ENCODE results near the gene GTF3C4. TPM values are rescaled to one million over a fixed set of nuclear protein-coding genes. Genes with fewer than 3 reads are reported as not detected.

The GTF3C4 gene, protein sequence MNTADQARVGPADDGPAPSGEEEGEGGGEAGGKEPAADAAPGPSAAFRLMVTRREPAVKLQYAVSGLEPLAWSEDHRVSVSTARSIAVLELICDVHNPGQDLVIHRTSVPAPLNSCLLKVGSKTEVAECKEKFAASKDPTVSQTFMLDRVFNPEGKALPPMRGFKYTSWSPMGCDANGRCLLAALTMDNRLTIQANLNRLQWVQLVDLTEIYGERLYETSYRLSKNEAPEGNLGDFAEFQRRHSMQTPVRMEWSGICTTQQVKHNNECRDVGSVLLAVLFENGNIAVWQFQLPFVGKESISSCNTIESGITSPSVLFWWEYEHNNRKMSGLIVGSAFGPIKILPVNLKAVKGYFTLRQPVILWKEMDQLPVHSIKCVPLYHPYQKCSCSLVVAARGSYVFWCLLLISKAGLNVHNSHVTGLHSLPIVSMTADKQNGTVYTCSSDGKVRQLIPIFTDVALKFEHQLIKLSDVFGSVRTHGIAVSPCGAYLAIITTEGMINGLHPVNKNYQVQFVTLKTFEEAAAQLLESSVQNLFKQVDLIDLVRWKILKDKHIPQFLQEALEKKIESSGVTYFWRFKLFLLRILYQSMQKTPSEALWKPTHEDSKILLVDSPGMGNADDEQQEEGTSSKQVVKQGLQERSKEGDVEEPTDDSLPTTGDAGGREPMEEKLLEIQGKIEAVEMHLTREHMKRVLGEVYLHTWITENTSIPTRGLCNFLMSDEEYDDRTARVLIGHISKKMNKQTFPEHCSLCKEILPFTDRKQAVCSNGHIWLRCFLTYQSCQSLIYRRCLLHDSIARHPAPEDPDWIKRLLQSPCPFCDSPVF
- 6.0 and 8.6 TPM in 2 replicates for total RNA-seq (ENCODE audit: low replicate concordance)

DNA sequence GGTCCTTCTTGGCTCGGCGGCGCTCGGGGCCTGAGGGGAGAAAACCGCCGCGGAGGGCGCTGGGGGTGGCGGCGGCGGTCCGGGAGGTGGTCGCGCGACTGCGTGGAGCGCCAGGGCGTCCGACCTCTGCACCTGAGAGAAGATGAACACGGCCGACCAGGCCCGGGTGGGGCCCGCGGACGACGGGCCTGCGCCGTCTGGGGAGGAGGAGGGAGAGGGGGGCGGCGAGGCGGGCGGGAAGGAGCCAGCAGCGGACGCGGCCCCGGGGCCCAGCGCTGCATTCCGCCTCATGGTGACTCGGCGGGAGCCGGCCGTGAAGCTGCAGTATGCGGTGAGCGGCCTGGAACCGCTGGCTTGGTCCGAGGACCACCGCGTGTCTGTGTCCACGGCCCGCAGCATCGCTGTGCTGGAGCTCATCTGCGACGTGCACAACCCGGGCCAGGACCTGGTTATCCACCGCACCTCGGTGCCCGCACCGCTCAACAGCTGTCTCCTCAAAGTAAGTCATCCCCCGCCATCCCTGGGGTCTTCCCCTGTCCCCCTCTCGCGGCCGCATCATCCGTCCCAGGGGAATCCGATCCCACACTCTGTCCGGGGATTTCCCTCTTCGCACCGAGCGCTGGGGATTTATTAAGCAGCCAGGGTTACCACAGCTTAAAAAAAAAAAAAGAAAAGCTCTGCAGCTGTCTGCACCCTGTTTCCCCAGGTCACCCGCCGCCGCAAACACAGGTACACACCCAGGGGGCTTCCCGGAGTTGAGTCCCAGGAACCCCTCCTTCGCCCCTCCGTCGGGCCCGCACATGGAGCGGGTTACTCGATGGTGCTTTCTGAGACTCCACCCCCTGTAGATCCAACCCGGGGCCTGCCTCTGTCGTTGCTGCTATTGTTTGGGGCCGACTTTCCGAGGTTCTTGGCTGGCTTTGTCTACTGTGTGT is at the start of gene GTF3C4:
GTF3C4 (plus strand) TSS at position 8 of the 935 bp plus-strand sequence; CDS start at position 143, 135 bp downstream.

DNA sequence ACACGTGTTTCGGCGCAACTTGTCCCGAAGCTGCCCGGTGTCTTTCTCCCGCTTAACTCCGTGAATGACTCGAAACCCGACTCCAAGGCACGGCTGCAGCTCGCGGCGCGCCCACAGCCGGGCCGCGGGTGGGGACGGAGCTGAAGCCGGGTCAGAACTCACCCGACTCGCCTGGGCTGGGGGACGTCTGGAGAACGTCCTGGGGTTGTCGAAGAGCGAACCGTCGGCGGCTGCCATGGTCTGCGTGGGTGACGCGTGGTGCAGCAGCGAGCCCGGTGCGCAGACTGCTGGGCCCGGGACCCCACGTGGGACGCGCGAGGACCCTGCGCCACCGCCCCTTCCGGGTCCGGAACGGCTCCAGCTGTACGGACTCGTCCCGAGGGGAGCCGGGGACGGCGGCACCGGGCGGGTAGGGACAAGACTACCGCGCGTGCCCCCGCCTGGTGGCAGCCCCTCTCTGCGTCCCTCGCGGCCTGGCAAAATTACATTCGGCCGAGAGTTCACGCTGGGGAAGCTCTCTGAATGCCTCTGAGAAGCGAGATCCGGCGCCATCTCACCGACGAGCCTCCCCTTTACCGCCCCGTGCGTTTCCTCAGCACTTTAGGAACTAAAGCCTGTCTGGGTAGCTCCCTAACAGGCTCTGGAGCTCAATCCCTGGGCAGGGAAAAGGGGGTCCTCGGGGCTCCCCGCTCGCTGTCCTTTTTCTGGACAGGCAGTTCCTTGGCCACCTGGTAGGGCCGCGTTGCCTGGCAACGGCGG is 387 bp upstream of the GTF3C4 start, which contains the start of gene DDX31:
DDX31 (minus strand) TSS at position 286 of the 759 bp plus-strand sequence; CDS start at position 237, 49 bp downstream.

Other genes with a start within 250 kb of the GTF3C4 start
- not detected in 2 replicates for gene BARHL1, start 87.9 kb upstream of the GTF3C4 start, total RNA-seq (ENCODE audit: low replicate concordance)
- gene DDX31, start 481 bp upstream of the GTF3C4 start, total RNA-seq (ENCODE audit: low replicate concordance), result 4.9 and 8.3 TPM in 2 replicates
- gene AK8, start 207.8 kb downstream of the GTF3C4 start, total RNA-seq (ENCODE audit: low replicate concordance), result 0.15 and 0.23 TPM in 2 replicates
- gene SPACA9, start 208.4 kb downstream of the GTF3C4 start, total RNA-seq (ENCODE audit: low replicate concordance), result 2.6 and 3.2 TPM in 2 replicates

All from smooth muscle cell of the coronary artery (primary cell).